ENCODE data around the gene FZD10. TPM values are rescaled to one million over a fixed set of nuclear protein-coding genes. Genes with fewer than 3 reads are reported as not detected.

FZD10 gene
- total and polyA plus RNA-seq, 2 experiments from 2014 or later = 0.11 to 0.45 TPM

- TF ChIP-seq ZNF462 (CRISPR knock-in tag; IDR thresholded peaks at IDR 0.05) (no peak), REST (IDR thresholded peaks at IDR 0.05; ENCODE audit: unreplicated experiment) (no peak), EZH2 (IDR thresholded peaks at IDR 0.05; ENCODE audit: low read depth, unreplicated experiment) (no peak), JUNB (IDR thresholded peaks at IDR 0.05; ENCODE audit: unreplicated experiment) (no peak), NANOG (IDR thresholded peaks at IDR 0.05; ENCODE audit: borderline replicate concordance) (no peak), ZNF331 (CRISPR knock-in tag; IDR thresholded peaks at IDR 0.05; ENCODE audit: low read depth) (no peak), ZNF114 (CRISPR knock-in tag; IDR thresholded peaks at IDR 0.05) (no peak), EZH2phosphoT487 (IDR thresholded peaks at IDR 0.05; ENCODE audit: unreplicated experiment) (no peak)
These were observed 6.7 kb upstream of the FZD10 start (continued) for GRCh38 chr12:130155416-130156073.

Measured in GM23338 (cell line).